ENCODE data around the gene ARHGEF6. TPM values are rescaled to one million over a fixed set of nuclear protein-coding genes. Genes with fewer than 3 reads are reported as not detected.

Gene ARHGEF6
- total RNA-seq, 4 donors from 2014 or later: 3.8 to 29.7 (median 6.6) TPM

GRCh38 chrX:136794080-136794479, 13.3 kb upstream of the ARHGEF6 start:
- H3K4me3 ChIP-seq: no peak overlapping the region
- H3K4me1 ChIP-seq: no peaks in the 10 kb centered on the region
- no peaks in the 10 kb centered on the region for H3K9me3 ChIP-seq
- DNase-seq: no peak
- H3K36me3 ChIP-seq: no peaks in the 10 kb centered on the region
- H3K27me3 ChIP-seq: no peaks in the 10 kb centered on the region
- no peak overlapping the region for H3K27ac ChIP-seq
- TF ChIP-seq, protein P1, sequence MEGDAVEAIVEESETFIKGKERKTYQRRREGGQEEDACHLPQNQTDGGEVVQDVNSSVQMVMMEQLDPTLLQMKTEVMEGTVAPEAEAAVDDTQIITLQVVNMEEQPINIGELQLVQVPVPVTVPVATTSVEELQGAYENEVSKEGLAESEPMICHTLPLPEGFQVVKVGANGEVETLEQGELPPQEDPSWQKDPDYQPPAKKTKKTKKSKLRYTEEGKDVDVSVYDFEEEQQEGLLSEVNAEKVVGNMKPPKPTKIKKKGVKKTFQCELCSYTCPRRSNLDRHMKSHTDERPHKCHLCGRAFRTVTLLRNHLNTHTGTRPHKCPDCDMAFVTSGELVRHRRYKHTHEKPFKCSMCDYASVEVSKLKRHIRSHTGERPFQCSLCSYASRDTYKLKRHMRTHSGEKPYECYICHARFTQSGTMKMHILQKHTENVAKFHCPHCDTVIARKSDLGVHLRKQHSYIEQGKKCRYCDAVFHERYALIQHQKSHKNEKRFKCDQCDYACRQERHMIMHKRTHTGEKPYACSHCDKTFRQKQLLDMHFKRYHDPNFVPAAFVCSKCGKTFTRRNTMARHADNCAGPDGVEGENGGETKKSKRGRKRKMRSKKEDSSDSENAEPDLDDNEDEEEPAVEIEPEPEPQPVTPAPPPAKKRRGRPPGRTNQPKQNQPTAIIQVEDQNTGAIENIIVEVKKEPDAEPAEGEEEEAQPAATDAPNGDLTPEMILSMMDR (IDR thresholded peaks at IDR 0.05): no peak
- no peak for TF ChIP-seq POLR2A (IDR thresholded peaks at IDR 0.05)

- no peaks in the 10 kb centered on the region for H3K4me1 ChIP-seq
- H3K27ac ChIP-seq: no peak overlapping the region
- H3K27me3 ChIP-seq: no peaks in the 10 kb centered on the region
- no peak overlapping the region for H3K4me3 ChIP-seq
- TF ChIP-seq, protein P1 (IDR thresholded peaks at IDR 0.05): no peak
- TF ChIP-seq POLR2A (IDR thresholded peaks at IDR 0.05): no peak
- H3K36me3 ChIP-seq: no peaks in the 10 kb centered on the region
- no peaks in the 10 kb centered on the region for H3K9me3 ChIP-seq
- DNase-seq: no peak
These were observed 9.1 kb upstream of the ARHGEF6 start for GRCh38 chrX:136789856-136790255.

DNA sequence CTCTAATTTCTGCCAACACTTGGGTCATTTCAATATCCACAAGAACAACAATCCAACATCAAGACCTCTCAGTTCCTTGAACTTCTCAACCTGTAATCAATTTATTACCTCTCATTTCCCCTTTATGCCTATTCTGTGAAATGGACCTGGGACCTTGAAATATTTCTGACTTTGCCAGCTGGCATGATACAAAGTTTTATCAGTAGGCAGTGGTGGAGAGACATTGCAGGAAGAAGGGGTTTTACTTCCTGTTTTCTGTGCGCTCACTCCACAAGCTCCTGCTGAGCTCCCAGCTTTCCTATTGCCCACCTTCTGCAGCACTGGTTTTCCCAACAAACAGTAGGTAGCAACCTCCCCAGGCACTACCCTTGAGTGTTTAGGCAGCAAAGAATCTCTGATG, 3.5 kb upstream of the ARHGEF6 start:
- no peaks in the 10 kb centered on the region for H3K36me3 ChIP-seq
- TF ChIP-seq, protein P1 (IDR thresholded peaks at IDR 0.05): no peak
- TF ChIP-seq POLR2A (IDR thresholded peaks at IDR 0.05): no peak
- no peak overlapping the region for H3K27ac ChIP-seq
- H3K9me3 ChIP-seq: no peaks in the 10 kb centered on the region
- no peaks in the 10 kb centered on the region for H3K4me1 ChIP-seq
- no peaks in the 10 kb centered on the region for H3K27me3 ChIP-seq
- DNase-seq: no peak
- H3K4me3 ChIP-seq: no peak overlapping the region

- no peak overlapping the region for H3K4me3 ChIP-seq
- no peak for DNase-seq
- H3K9me3 ChIP-seq: no peaks in the 10 kb centered on the region
- no peak overlapping the region for H3K27ac ChIP-seq
- no peaks in the 10 kb centered on the region for H3K27me3 ChIP-seq
- H3K4me1 ChIP-seq: no peaks in the 10 kb centered on the region
- TF ChIP-seq POLR2A (IDR thresholded peaks at IDR 0.05): no peak
- TF ChIP-seq, protein P1 (IDR thresholded peaks at IDR 0.05): no peak
- no peaks in the 10 kb centered on the region for H3K36me3 ChIP-seq
These were observed 2.4 kb upstream of the ARHGEF6 start for GRCh38 chrX:136783159-136783558.

- peak overlapping the region; percentile 39 to 70 (median 68) for H3K27ac ChIP-seq
- H3K36me3 ChIP-seq: no peaks in the 10 kb centered on the region
- H3K27me3 ChIP-seq: no peaks in the 10 kb centered on the region
- no peaks in the 10 kb centered on the region for H3K9me3 ChIP-seq
- no peak for DNase-seq
- TF ChIP-seq POLR2A (IDR thresholded peaks at IDR 0.05): no peak
- TF ChIP-seq, protein P1 (IDR thresholded peaks at IDR 0.05): no peak
- peak overlapping the region in 3 of 4 donors; percentile 19 to 29 (median 26) for H3K4me3 ChIP-seq
- no peaks in the 10 kb centered on the region for H3K4me1 ChIP-seq
These were observed 557 bp upstream of the ARHGEF6 start for GRCh38 chrX:136781180-136781797.

Measured in Peyer's patch (tissue), 4 donors.